IPS DF 6.9 (cell line): ENCODE results near the gene BEND6.

ENCODE experiments used
- DNase-seq: peaks from one replicate; pipeline ENCODE4 v3.0.0-alpha.2; 2013; ENCODE audit warnings: low read depth, low spot score
- H3K27ac ChIP-seq: one replicate; pipeline ENCODE4 v1.5.1; 2013; ENCODE audit warnings: low read length, control low read depth
- H3K27me3 ChIP-seq: 2 replicates; pipeline ENCODE4 v1.6.1; 2013; ENCODE audit warnings: mild to moderate bottlenecking, low read length; ENCODE audit not compliant: control insufficient read depth, insufficient read depth
- H3K36me3 ChIP-seq: 2 replicates; pipeline ENCODE4 v1.6.1; 2013; ENCODE audit warnings: low read length; ENCODE audit not compliant: control insufficient read depth, insufficient read depth
- H3K4me1 ChIP-seq: 2 replicates; pipeline ENCODE4 v1.6.1; 2013; ENCODE audit warnings: low read length; ENCODE audit not compliant: control insufficient read depth, insufficient read depth
- H3K4me3 ChIP-seq: 2 replicates; pipeline ENCODE4 v1.5.1; 2013; ENCODE audit warnings: mild to moderate bottlenecking, low read length
- H3K9me3 ChIP-seq: 2 replicates; pipeline ENCODE4 v1.6.1; 2013; ENCODE audit warnings: low read length, inconsistent platforms; ENCODE audit not compliant: control insufficient read depth, insufficient read depth
- WGBS: extraction: QIAGEN DNeasy Blood & Tissue Kit; methylation state at CpG from one replicate; pipeline ENCODE4 v1.1.7; 2013; ENCODE audit warnings: mixed read lengths, missing lambda C conversion rate; ENCODE audit not compliant: insufficient read length, insufficient coverage; 5-methylcytosine and 5-hydroxymethylcytosine counted together

BEND6 gene

DNA sequence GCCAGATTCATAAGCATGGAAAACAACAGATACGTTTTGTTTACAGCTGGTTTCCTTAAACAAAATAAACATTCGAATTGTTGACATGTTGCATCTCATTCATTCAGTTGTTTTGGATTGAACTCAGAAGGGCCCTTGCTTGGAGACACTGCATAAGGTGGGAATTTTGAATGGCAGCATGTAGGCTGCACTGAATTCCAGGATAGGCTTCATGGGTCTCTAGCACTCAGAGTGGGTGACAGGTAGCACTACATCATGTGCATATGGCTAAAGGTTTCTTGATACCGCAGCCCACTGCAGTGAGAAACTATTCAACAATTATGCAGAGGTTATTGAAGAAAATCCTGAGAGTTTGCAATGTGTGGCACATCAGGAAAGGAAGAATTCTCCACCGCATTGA lies 1.6 kb downstream of the BEND6 start:
- no peak for DNase-seq
- peaks cover 2% of the 10 kb centered on the region; the same call in 1 of the 2 replicates for H3K4me1 ChIP-seq
- H3K27me3 ChIP-seq: peaks cover 10% of the 10 kb centered on the region; the same call in 1 of the 2 replicates

DNA sequence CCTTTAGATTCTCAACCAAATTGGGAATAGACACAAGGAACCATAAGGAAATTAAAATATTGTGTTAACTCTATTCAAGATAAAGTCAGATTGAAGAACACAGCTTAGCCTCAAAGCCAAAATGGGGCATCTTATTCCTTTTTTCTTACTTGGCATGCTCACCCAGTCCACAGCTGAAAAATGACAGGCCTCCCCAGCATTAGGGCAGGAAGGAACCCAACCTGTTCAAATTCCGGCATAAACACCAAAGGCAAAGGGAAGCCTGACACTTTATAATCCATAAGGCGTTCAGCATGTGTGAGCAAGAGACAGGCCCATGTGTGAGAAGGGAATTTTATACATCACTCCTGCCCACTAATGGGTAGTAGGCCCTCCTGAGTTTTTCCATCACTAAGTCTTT lies 2.9 kb downstream of the BEND6 start:
- Histone ChIP-seq H3K36me3 (no peaks in the 10 kb centered on the region), H3K27me3 (peaks cover 10% of the 10 kb centered on the region; the same call in 1 of the 2 replicates), H3K27ac (no peak overlapping the region), H3K9me3 (no peaks in the 10 kb centered on the region), H3K4me3 (no peak overlapping the region), H3K4me1 (peaks cover 2% of the 10 kb centered on the region; the same call in 1 of the 2 replicates)
- no peak for DNase-seq
- WGBS: no CpG with 5 or more reads among the region's 2 CpGs

More for the DNA sequence above, 1.6 kb downstream of the BEND6 start:
- no peaks in the 10 kb centered on the region for H3K9me3 ChIP-seq
- WGBS: no CpG with 5 or more reads among the region's 4 CpGs
- no peak overlapping the region for H3K27ac ChIP-seq
- H3K4me3 ChIP-seq: no peak overlapping the region
- H3K36me3 ChIP-seq: no peaks in the 10 kb centered on the region

DNA sequence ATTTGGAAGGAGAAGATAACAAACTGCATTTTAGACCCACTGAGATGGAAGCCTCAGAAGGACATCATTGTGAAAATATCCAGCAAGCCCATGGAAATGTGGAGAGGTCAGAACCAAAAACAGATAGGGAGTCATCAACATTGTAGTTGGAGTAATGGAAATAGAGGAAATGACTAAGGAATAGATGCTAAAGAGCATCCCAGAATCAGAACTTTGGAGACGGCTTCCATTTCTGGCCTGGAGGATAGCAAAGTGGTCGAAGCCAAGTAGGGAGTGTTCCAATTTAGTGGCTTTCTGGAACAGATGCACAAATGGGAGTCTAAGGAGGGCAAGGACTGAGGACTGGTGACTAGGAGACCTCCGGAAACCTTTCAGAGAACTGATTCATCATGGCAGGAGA lies 3.6 kb downstream of the BEND6 start:
- no peaks in the 10 kb centered on the region; the same call in 1 of the 2 replicates for H3K4me1 ChIP-seq
- no peak for DNase-seq
- WGBS: no CpG with 5 or more reads among the region's 3 CpGs

DNA sequence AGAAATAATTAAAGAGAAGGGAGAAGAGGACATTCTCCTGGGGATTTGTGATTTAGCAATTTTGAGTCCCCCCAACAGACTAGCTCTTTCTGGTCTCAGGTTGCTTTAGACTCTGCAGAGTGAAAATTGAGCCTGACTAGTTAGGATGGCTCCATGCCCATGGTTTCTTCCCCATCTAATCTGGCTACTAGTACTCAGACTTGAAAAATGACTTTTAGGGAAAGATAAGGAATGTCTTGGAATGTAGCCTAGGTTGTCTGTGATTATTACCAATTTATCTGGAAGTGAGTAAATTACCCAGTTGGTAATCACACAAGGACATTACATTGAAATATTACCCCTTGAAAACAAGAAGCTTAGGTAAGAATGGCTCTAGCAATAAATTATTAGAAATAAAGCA lies 4.2 kb downstream of the BEND6 start:
- Histone ChIP-seq H3K27ac (no peak overlapping the region), H3K27me3 (no peaks in the 10 kb centered on the region), H3K4me3 (no peak overlapping the region), H3K4me1 (no peaks in the 10 kb centered on the region), H3K9me3 (no peaks in the 10 kb centered on the region), H3K36me3 (no peaks in the 10 kb centered on the region)
- DNase-seq: no peak

More for the DNA sequence above, 3.6 kb downstream of the BEND6 start:
- H3K4me3 ChIP-seq: no peak overlapping the region
- H3K36me3 ChIP-seq: no peaks in the 10 kb centered on the region
- no peak overlapping the region for H3K27ac ChIP-seq
- no peaks in the 10 kb centered on the region for H3K9me3 ChIP-seq
- H3K27me3 ChIP-seq: peaks cover 5% of the 10 kb centered on the region; the same call in 1 of the 2 replicates

DNA sequence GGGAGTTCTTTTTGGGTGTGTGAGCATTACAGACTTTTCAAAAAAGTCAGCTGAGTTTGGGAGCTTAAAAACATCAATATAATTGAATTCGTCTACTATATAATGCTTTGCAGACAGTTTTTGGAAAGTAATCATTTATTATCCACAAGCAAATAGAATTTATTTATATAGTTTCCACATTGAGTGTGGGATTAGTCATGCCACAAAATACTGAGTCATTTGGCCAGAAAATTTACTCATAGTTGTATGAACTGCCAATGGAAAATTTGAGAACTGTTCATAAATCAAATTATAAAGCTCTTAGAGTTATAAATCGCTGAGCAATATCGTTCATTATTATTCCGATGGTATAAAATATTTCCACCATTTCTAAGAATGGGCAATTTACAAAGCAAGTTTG lies 5.0 kb downstream of the BEND6 start:
- no peak overlapping the region for H3K4me3 ChIP-seq
- no CpG with 5 or more reads among the region's 4 CpGs for WGBS
- H3K27me3 ChIP-seq: no peaks in the 10 kb centered on the region
- no peaks in the 10 kb centered on the region for H3K9me3 ChIP-seq
- no peak overlapping the region for H3K27ac ChIP-seq
- no peak for DNase-seq
- H3K4me1 ChIP-seq: no peaks in the 10 kb centered on the region
- no peaks in the 10 kb centered on the region for H3K36me3 ChIP-seq

DNA sequence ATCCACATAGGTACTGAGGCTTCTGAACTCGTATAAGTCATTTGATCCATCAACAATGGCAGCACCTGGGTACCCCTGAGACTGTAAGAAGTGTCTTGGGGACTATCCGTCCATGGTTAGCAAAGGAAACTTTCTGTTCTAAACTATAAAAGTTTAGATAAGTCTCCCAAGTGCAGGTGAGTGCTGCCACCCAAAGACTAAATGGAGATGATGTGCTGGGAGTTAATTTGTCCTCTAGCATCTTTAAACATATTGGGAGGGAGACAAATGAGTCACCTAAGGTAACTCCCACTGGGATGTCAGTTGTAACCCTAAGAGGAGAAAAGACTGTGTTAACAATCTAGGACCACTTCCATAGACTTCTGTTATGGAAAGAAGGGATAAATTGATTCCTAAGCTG lies 6.2 kb downstream of the BEND6 start:
- no peaks in the 10 kb centered on the region for H3K36me3 ChIP-seq
- H3K4me3 ChIP-seq: no peak overlapping the region
- H3K27ac ChIP-seq: no peak overlapping the region
- no peaks in the 10 kb centered on the region for H3K27me3 ChIP-seq
- no CpG with 5 or more reads among the region's 2 CpGs for WGBS
- no peak for DNase-seq
- no peaks in the 10 kb centered on the region for H3K4me1 ChIP-seq
- H3K9me3 ChIP-seq: no peaks in the 10 kb centered on the region

DNA sequence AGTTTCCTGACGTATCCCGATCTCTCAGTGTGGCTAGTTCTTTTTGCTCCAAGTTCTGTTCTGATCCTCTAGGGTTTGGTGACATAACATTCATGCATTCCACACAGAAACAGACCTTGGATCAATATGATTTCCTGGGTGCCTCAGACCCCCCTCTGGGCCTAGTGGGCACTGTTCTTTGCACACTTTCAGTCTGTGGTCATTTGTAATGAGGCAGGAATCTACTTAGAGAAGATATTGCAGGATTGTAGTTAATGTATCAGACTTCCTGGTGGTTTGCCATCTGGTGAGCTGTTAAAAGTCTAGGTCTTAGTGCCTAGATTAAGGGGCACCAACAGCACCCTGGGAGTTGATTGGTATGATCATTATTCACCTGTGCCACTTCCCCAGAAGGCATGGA lies 7.5 kb downstream of the BEND6 start:
- no peaks in the 10 kb centered on the region for H3K36me3 ChIP-seq
- DNase-seq: no peak
- no peaks in the 10 kb centered on the region for H3K27me3 ChIP-seq
- H3K27ac ChIP-seq: no peak overlapping the region
- H3K9me3 ChIP-seq: no peaks in the 10 kb centered on the region
- WGBS: no CpG with 5 or more reads among the region's 2 CpGs
- H3K4me3 ChIP-seq: no peak overlapping the region
- H3K4me1 ChIP-seq: no peaks in the 10 kb centered on the region

DNA sequence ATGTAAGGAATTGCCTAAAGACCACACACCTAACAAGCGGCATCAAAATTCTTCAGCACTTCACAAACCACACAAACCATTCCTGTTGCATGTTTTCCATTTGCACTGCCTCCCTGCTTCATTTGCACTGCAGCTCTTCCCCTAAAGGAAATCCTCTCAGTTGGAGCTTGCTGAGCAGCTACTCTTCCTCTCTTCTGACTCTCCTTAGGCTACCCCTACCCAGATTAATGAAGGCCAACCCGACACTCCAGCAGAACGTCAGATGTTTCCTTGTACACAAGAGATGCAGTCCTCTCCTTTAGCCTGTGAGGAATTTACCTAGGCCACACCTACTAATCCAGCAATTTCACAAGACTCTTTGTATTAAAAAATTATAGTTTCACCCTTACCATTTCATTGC lies 8.1 kb downstream of the BEND6 start:
- H3K36me3 ChIP-seq: no peaks in the 10 kb centered on the region
- no peaks in the 10 kb centered on the region for H3K27me3 ChIP-seq
- H3K9me3 ChIP-seq: no peaks in the 10 kb centered on the region
- WGBS: no CpG with 5 or more reads among the region's 3 CpGs
- H3K4me1 ChIP-seq: no peaks in the 10 kb centered on the region
- H3K27ac ChIP-seq: no peak overlapping the region
- H3K4me3 ChIP-seq: no peak overlapping the region
- DNase-seq: no peak

DNA sequence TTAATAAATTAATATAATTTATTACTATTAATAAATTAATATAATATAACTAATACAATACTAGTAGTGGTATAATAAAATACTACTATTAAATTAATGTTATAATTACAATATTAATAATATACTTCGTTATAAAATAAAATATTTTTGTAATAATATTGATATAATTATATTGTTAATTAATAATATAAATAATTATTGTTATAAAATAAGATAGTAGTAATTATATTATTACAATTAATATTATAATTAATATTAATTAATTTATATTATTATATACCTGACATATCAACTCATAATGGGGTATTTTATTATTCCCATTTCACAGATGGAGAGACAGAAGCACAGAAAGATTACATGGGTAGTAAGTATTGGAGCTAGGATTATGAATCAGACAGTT lies 8.9 kb downstream of the BEND6 start:
- H3K9me3 ChIP-seq: no peaks in the 10 kb centered on the region
- DNase-seq: no peak
- WGBS: no CpG with 5 or more reads among the region's 1 CpG
- no peaks in the 10 kb centered on the region for H3K27me3 ChIP-seq
- H3K27ac ChIP-seq: no peak overlapping the region
- no peaks in the 10 kb centered on the region for H3K4me1 ChIP-seq
- no peaks in the 10 kb centered on the region for H3K36me3 ChIP-seq
- no peak overlapping the region for H3K4me3 ChIP-seq

DNA sequence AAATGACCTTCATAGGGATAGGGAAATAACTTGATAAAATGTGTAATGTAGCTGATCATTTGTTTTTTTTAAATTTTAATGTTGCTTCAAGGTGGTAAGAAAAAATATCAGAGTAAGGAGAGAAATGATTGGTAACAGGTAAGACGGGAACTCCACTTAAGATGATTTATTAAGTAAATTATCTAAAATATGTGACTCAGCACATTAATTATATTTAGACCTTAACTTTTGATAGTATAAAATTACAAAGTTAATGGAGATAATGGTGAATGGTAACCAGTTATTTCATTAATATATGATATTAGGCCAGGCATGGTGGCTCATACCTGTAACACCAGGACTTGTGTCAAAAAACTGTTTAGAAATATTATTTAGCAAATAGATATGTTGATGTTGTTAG lies 10.2 kb downstream of the BEND6 start:
- no peak for DNase-seq
- no peaks in the 10 kb centered on the region for H3K9me3 ChIP-seq
- H3K4me1 ChIP-seq: no peaks in the 10 kb centered on the region
- no peak overlapping the region for H3K27ac ChIP-seq
- H3K36me3 ChIP-seq: no peaks in the 10 kb centered on the region
- H3K27me3 ChIP-seq: no peaks in the 10 kb centered on the region
- no CpG with 5 or more reads among the region's 1 CpG for WGBS
- H3K4me3 ChIP-seq: no peak overlapping the region

DNA sequence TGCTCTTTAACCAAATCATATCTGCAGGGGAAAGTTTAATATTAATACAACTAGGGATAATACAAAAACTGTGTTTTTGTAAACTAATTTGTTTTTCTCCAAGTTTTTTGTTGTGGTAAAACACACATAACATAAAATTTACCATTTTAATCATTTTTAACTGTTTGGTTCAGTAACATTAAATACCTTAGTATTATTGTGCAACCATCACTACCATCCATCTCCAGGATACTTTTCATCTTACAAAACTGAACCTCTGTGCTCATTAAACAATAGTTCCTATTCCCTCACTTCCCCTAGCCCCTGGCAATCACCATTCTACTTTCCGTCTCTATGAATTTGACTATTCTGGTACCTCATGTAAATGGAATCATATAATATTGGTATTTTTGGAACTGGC lies 15.9 kb downstream of the BEND6 start:
- H3K9me3 ChIP-seq: no peaks in the 10 kb centered on the region
- no peak overlapping the region for H3K4me3 ChIP-seq
- H3K27me3 ChIP-seq: no peaks in the 10 kb centered on the region
- no peak overlapping the region for H3K27ac ChIP-seq
- H3K4me1 ChIP-seq: no peaks in the 10 kb centered on the region
- H3K36me3 ChIP-seq: no peaks in the 10 kb centered on the region
- no CpG with 5 or more reads among the region's 1 CpG for WGBS
- DNase-seq: no peak
